SW480 (cell line): ENCODE data around the gene TMEM272.

Source experiments
- DNase-seq: peaks from one replicate; pipeline ENCODE4 v3.0.0-alpha.2; 2016; ENCODE audit warnings: low spot score

The TMEM272 gene

GRCh38 chr13:51780099-51780498 is 64.9 kb downstream of the TMEM272 start:
- no peak for DNase-seq

GRCh38 chr13:51778392-51778791 is 66.6 kb downstream of the TMEM272 start:
- peak; percentile 73 for DNase-seq

DNA sequence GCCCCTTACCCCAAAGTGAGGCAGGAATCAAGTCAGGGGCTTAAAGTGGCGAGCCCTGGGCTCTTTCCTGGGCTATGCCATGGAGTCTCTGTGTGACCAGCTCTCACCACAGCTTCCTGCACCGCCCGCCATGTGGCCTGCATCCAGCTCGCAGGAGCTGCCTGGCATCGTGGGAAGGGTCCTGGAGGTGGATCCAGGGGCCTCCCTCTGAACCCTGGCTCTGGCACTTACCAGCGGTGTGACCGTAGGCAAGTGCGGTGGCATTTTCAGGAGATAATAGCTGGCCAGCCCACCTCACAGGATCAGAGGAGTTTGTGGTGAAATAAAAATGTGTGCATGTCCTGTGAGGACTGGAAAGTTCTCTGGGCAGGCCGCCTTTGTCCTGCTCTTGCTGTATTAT is 67.1 kb downstream of the TMEM272 start:
- peak; percentile 70 for DNase-seq

DNA sequence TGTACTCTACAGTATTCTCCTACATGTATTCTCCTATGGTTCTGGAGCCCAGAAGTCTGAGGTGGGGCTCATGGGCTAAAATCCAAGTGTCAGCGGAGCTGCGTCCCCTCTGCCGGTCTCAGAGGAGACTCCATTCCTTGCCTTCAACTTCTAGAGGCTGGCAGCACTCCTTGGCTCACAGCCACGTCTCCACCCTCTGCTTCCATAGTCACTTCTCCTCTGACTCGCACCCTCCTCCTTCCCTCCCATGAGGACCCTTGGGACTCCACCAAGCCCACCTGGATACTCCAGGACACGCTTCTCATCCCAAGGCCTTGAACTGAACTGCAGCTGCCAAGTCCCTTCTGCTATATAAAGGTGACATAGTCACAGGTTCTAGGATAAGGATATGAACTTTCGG is 68.8 kb downstream of the TMEM272 start:
- DNase-seq, result no peak

DNA sequence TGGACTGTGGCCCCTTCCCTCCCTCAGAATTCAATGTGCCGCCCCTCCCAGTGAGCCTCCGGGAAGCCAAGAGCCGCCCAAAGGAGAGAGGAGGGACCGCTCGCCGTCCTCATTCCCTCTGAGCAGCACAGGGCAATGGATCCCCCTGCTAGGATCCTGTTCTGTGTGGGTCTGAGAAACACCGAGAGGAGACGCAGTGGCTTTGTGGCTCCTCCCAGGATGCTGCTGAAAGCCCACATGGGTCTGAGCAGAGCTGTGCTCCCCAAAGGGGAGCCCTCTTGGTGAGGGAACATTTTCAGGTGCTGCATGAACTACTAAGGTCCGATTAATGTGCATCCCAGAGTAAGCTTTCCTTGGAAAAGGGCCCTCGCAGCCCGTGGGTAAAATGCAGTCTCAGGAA is 71.5 kb downstream of the TMEM272 start:
- DNase-seq, result no peak

- no peak for DNase-seq
Observed at GRCh38 chr13:51772781-51773180, 72.2 kb downstream of the TMEM272 start.

DNA sequence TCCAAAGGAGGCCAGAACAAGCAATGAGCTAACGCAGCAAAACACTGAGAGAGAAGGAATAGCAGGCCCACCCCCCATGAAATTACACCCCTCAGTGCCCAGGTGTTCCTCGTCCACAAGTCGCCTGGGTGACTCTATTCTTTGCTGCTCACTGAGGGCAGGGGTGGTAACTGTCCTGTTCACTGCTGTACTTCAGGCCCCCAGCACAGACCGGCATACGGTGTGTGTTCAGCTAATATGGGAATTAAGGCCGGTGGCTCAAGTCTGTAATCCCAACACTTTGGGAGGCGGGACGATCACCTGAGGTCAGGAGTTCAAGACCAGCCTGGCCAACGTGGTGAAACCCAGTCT is 72.9 kb downstream of the TMEM272 start:
- DNase-seq, result no peak

GRCh38 chr13:51771418-51772104 is 73.4 kb downstream of the TMEM272 start:
- DNase-seq, result no peak

DNA sequence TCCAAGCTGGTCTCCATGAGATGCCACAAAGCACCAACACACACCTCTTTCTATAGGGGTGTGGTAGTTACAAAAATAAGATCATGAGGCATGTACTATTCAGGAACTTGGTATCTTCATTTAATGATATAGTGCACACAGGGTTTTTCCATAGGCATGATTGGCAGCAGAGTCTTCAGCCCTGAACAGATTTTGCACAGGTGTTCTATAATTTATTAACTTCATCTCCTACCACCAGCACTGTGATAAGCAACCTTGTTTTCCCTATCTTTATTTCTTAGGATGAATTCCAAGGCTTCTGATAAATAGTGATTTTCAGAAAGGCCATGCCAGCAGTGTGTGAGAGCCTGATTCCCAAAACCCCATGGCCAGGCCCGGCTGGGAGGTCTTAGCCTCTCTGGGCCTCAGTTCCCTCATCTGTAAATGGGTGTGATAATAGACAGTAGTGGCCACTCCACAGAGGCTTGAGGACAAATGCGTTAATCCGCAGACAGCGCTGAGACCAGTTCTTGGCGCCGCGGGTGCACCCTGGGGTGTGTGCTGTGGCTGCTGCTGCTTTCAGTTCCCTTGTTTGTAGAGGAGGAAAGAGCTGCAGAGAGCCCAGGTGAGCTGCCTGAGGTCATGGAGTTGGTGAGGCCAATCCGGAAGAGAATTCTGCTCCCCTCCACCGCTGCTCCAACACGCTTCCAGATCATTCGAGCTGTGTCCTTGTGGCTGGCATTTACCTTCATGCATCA is 74.1 kb downstream of the TMEM272 start:
- DNase-seq, result no peak

GRCh38 chr13:51770160-51770559 is 74.8 kb downstream of the TMEM272 start:
- peak; percentile 20 for DNase-seq

- DNase-seq, result no peak
Observed at GRCh38 chr13:51769455-51770127, 75.4 kb downstream of the TMEM272 start.

DNA sequence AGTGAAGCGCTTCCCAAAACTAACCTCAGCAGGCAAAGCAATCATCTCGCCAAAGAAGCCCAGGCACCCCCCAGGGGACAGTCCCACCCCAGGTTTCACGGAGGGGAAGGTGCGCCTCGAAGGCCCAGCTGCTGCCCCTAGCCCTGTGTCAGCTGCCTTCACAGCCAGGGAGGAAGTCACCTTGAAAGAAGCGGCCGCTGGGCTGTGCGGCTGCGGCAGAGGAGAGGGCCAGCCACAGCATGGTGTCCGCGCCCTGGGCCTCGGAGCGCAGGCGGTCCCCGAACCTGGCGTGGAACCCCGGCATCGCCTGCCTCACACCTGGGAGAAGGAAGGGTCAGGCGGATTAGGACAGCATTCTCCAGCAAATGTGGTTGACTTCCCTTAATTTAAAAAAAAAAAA is 76.0 kb downstream of the TMEM272 start:
- DNase-seq, result no peak

DNA sequence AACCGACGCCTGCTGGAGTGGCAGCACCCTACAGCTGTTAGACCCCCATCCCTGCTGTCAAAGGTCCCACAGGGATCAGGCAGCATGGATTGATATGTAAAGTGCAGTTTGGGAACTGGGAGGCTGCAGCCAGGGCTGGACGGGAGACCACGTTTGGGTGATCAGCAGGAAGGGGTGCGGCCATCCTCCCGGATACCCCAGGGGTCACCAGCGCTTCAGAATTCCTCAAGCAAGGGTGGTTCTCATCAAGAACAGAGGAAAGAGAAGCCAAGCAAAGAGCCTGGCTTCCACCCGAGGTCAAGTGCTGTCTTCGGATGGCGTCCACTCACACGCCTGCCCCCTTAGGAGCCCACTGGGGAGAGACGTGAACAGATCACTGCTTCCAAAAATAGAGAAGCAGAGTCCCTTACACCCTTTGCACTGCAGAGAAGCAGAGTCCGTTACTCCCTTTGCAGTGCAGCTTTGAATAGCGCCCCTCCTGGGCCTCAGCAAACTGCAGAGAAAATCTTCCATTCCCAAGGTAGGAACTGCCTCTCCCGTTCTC is 76.5 kb downstream of the TMEM272 start:
- no peak for DNase-seq

- DNase-seq, result no peak
Observed at GRCh38 chr13:51767100-51767499, 77.9 kb downstream of the TMEM272 start.

DNA sequence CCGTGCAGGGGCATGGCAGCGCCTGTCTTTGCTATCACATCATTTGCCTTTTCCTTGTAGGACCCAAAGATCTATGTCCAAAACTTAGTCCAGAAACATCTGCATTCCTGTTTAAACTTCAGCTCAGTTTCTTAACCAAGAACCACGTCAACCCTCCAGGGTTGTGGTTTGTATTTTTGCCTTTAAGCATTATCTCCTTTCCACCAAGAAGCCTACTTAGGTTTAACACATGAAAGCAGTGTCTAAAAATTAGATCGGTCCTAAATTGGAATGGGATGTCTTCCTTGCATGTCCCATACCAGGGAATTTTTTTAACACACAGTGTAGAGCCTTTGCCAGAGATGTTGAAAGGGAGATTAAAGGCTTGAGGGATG is 79.8 kb downstream of the TMEM272 start:
- DNase-seq, result no peak

GRCh38 chr13:51764184-51765141 is 80.5 kb downstream of the TMEM272 start:
- peak; percentile 95 for DNase-seq

GRCh38 chr13:51763486-51763885 is 81.5 kb downstream of the TMEM272 start:
- no peak for DNase-seq
